Testis (tissue), 2 donors: ENCODE results near the gene TECR.
"Not testable (repeated sequence)": the region's sequence is repeated elsewhere in the genome, so short reads cannot be mapped to it uniquely, and the experiment has no call there.

Experiments
- POLR2A ChIP-seq: fragments of 450-650 bp; IDR thresholded peaks from one replicate; pipeline ENCODE4 v1.6.1; 2017; ENCODE audit warnings: antibody characterized with exemption, mild to moderate bottlenecking, moderate library complexity
- TF ChIP-seq, protein P1 (sequence below), 3 experiments: fragments of 450-650 bp in 2 of 3; fragments of 200-600 bp in 1 of 3; sonication (generic) in 1 of 3; IDR thresholded peaks; one replicate each; pipeline ENCODE4 v1.5.1; 2016 to 2019; ENCODE audit warnings: antibody characterized with exemption in 3 of 3, mild to moderate bottlenecking in 2 of 3, moderate library complexity in 1 of 3

DNA sequence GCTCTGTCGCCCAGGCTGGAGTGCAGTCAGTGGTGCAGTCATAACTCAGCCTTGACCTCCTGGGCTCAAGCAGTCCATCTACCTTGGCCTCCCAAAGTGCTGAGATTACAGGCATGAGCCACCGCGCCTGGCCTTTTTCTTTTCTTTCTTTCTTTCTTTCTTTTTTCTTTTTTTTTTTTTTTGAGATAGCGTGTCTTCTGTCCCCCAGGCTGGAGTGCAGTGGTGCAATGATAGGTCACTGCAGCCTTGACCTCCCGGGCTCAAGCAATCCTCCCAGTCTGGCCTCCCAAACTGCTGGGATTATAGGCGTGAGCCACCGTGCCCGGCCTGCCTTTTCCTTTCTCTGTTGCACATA is 22.6 kb downstream of the TECR start:
- TF ChIP-seq, protein P1, sequence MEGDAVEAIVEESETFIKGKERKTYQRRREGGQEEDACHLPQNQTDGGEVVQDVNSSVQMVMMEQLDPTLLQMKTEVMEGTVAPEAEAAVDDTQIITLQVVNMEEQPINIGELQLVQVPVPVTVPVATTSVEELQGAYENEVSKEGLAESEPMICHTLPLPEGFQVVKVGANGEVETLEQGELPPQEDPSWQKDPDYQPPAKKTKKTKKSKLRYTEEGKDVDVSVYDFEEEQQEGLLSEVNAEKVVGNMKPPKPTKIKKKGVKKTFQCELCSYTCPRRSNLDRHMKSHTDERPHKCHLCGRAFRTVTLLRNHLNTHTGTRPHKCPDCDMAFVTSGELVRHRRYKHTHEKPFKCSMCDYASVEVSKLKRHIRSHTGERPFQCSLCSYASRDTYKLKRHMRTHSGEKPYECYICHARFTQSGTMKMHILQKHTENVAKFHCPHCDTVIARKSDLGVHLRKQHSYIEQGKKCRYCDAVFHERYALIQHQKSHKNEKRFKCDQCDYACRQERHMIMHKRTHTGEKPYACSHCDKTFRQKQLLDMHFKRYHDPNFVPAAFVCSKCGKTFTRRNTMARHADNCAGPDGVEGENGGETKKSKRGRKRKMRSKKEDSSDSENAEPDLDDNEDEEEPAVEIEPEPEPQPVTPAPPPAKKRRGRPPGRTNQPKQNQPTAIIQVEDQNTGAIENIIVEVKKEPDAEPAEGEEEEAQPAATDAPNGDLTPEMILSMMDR (IDR thresholded peaks at IDR 0.05), result not testable (repeated sequence)
- TF ChIP-seq POLR2A, result not testable (repeated sequence)
